HEK293 (cell line): ENCODE data around the gene EXOSC9.

Experiments
- CTCF ChIA-PET: fragments of 350-600 bp; formaldehyde crosslinking; extraction: SDS; loops from one replicate; lab custom pipeline; 2021; ENCODE audit warnings: antibody characterized with exemption; lab: Yijun Ruan, JAX
- POLR2A ChIA-PET: fragments of 300-600 bp; formaldehyde crosslinking; extraction: SDS; loops from one replicate; lab custom pipeline; 2020; ENCODE audit warnings: antibody characterized with exemption, inconsistent platforms; lab: Yijun Ruan, JAX
- H3K27ac ChIP-seq: fragments of 200-500 bp; sonication (Bioruptor generic); 2 replicates; pipeline ENCODE4 v1.5.1; 2014; ENCODE audit warnings: low read depth, low read length, control low read depth, inconsistent platforms; ENCODE audit errors: extremely low read depth
- H3K36me3 ChIP-seq, 2 experiments: fragments of 200-500 bp in 1 of 2; sonication (Bioruptor generic) in 1 of 2; 1 replicate in 1 of 2; 2 replicates in 1 of 2; pipeline ENCODE4 v1.5.1; 2014 to 2017; ENCODE audit warnings: inconsistent platforms in 2 of 2, low read length in 2 of 2; ENCODE audit not compliant: control insufficient read depth in 2 of 2, insufficient read depth in 1 of 2
- H3K4me1 ChIP-seq: fragments of 200-500 bp; sonication (Bioruptor generic); 2 replicates; pipeline ENCODE4 v1.5.1; 2014; ENCODE audit warnings: mild to moderate bottlenecking, low read length, inconsistent platforms; ENCODE audit not compliant: control insufficient read depth, insufficient read depth
- H3K4me3 ChIP-seq: 2 replicates; pipeline ENCODE4 v1.5.1; 2011; ENCODE audit warnings: low read depth, mild to moderate bottlenecking, control low read depth, low read length, moderate library complexity
- H3K9me3 ChIP-seq: fragments of 200-500 bp; sonication (Bioruptor generic); 2 replicates; pipeline ENCODE4 v1.5.1; 2014; ENCODE audit warnings: low read depth, low read length, inconsistent platforms; ENCODE audit not compliant: control insufficient read depth, insufficient read depth
- KLF8 ChIP-seq: fragments of 450-650 bp; formaldehyde crosslinking; IDR thresholded peaks from 2 replicates; pipeline ENCODE4 v1.5.1; 2016; ENCODE audit warnings: missing biosample characterization, missing genetic modification characterization
- MYNN ChIP-seq: fragments of 450-650 bp; formaldehyde crosslinking; IDR thresholded peaks from 2 replicates; pipeline ENCODE4 v1.5.1; 2016; ENCODE audit warnings: missing biosample characterization, missing genetic modification characterization, borderline replicate concordance
- SCRT1 ChIP-seq: fragments of 450-650 bp; formaldehyde crosslinking; IDR thresholded peaks from 2 replicates; pipeline ENCODE4 v1.5.1; 2016; ENCODE audit warnings: missing biosample characterization, missing genetic modification characterization, borderline replicate concordance
- SCRT2 ChIP-seq: fragments of 450-650 bp; formaldehyde crosslinking; IDR thresholded peaks from 2 replicates; pipeline ENCODE4 v1.5.1; 2016; ENCODE audit warnings: missing biosample characterization, missing genetic modification characterization
- TRIM28 ChIP-seq: IDR thresholded peaks from 2 replicates; pipeline ENCODE4 v1.6.1; 2011; ENCODE audit warnings: low read length, control low read depth, borderline replicate concordance
- ZFP3 ChIP-seq: fragments of 450-650 bp; formaldehyde crosslinking; IDR thresholded peaks from 2 replicates; pipeline ENCODE4 v1.5.1; 2016; ENCODE audit warnings: low read depth, missing biosample characterization, missing genetic modification characterization
- ZFP69B ChIP-seq: fragments of 450-650 bp; formaldehyde crosslinking; IDR thresholded peaks from 2 replicates; pipeline ENCODE4 v1.5.1; 2016; ENCODE audit warnings: missing biosample characterization, missing genetic modification characterization
- ZNF138 ChIP-seq: fragments of 450-650 bp; formaldehyde crosslinking; IDR thresholded peaks from 2 replicates; pipeline ENCODE4 v1.5.1; 2016; ENCODE audit warnings: missing biosample characterization, missing genetic modification characterization, borderline replicate concordance
- ZNF211 ChIP-seq: fragments of 450-650 bp; formaldehyde crosslinking; IDR thresholded peaks from 2 replicates; pipeline ENCODE4 v1.5.1; 2016; ENCODE audit warnings: low read depth, missing biosample characterization, missing genetic modification characterization
- ZNF239 ChIP-seq: fragments of 450-650 bp; formaldehyde crosslinking; IDR thresholded peaks from 2 replicates; pipeline ENCODE4 v1.5.1; 2016; ENCODE audit warnings: missing biosample characterization, missing genetic modification characterization
- ZNF416 ChIP-seq: fragments of 450-650 bp; formaldehyde crosslinking; IDR thresholded peaks from 2 replicates; pipeline ENCODE4 v1.5.1; 2016; ENCODE audit warnings: missing biosample characterization, missing genetic modification characterization
- ZNF571 ChIP-seq: fragments of 450-650 bp; formaldehyde crosslinking; IDR thresholded peaks from 2 replicates; pipeline ENCODE4 v1.5.0; 2017; ENCODE audit warnings: missing biosample characterization, missing genetic modification characterization
- ZNF585B ChIP-seq: fragments of 450-650 bp; formaldehyde crosslinking; IDR thresholded peaks from 2 replicates; pipeline ENCODE4 v1.5.1; 2016; ENCODE audit warnings: missing biosample characterization, missing genetic modification characterization
- ZNF596 ChIP-seq: fragments of 450-650 bp; IDR thresholded peaks from 2 replicates; pipeline ENCODE4 v1.5.0; 2018; ENCODE audit warnings: missing biosample characterization, mild to moderate bottlenecking, missing genetic modification characterization, moderate library complexity
- ZNF623 ChIP-seq: fragments of 450-650 bp; formaldehyde crosslinking; IDR thresholded peaks from 2 replicates; pipeline ENCODE4 v1.5.1; 2016; ENCODE audit warnings: missing biosample characterization, missing genetic modification characterization
- ZNF664 ChIP-seq: fragments of 450-650 bp; formaldehyde crosslinking; IDR thresholded peaks from 2 replicates; pipeline ENCODE4 v1.5.1; 2016; ENCODE audit warnings: missing biosample characterization, missing genetic modification characterization
- ZNF843 ChIP-seq: fragments of 450-650 bp; formaldehyde crosslinking; IDR thresholded peaks from 2 replicates; pipeline ENCODE4 v1.5.1; 2016; ENCODE audit warnings: missing biosample characterization, missing genetic modification characterization
- TF ChIP-seq, protein P1 (sequence below): fragments of 450-650 bp; formaldehyde crosslinking; IDR thresholded peaks from 2 replicates; pipeline ENCODE4 v1.5.1; 2016; ENCODE audit warnings: missing biosample characterization, missing genetic modification characterization
- TF ChIP-seq, protein P2 (sequence below): fragments of 450-650 bp; formaldehyde crosslinking; IDR thresholded peaks from 2 replicates; pipeline ENCODE4 v1.5.1; 2016; ENCODE audit warnings: missing biosample characterization, missing genetic modification characterization
- TF ChIP-seq, protein P3 (sequence below): fragments of 450-650 bp; formaldehyde crosslinking; IDR thresholded peaks from 2 replicates; pipeline ENCODE4 v1.5.1; 2017; ENCODE audit warnings: missing biosample characterization, missing genetic modification characterization
- TF ChIP-seq, protein P4 (sequence below): fragments of 450-650 bp; formaldehyde crosslinking; IDR thresholded peaks from 2 replicates; pipeline ENCODE4 v1.5.1; 2016; ENCODE audit warnings: missing biosample characterization, missing genetic modification characterization

EXOSC9 gene

DNA sequence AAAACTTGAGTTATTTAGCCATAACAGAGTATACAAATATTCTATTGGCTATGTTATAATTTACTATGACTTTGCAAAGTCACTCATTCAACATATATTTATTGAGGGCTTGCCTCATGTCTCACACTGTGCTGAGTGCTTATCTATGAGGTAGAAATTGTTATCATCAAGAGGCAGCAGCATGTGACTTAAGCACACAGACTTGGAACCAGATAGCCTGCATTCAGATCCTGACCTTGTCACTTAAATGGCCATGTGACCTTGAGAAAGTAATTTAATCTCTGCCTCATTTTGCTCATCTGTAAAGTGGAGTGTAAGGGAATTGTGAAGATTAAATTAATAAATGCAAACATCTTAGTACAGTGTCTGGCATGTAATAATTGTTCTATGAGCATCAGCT lies 10.1 kb upstream of the EXOSC9 start:
- TF ChIP-seq TRIM28 = no peak
- TF ChIP-seq ZNF664 (tag by site-specific recombination) = peak; percentile 33; the same call in 1 of the 2 replicates
- no peak for TF ChIP-seq SCRT2
- TF ChIP-seq ZNF138 (tag by site-specific recombination) = no peak
- TF ChIP-seq ZNF585B = no peak
- no peaks in the 10 kb centered on the region for H3K9me3 ChIP-seq
- CTCF ChIA-PET = no interaction called here

DNA sequence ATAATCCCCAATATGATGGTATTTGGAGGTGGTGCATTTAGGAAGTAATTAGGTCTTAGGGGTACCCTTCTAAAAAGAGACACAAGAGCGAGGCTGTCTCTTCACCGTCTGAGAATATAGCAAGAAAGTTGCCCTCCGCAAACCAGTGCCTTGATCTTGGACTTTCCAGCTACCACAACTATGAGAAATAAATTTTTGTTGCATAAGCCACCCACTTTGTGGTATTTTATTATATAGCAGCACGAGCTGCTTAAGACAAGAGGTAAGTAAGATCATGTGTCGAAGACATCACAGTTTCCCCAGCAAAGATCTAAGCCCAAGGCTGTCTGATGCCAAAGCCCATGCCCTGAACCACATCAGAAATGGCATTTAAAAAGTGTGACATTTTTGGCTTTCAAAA lies 9.6 kb upstream of the EXOSC9 start:
- POLR2A ChIA-PET = no interaction called here
- CTCF ChIA-PET = no interaction called here
- no peak overlapping the region for H3K27ac ChIP-seq
- no peaks in the 10 kb centered on the region for H3K9me3 ChIP-seq
- no peak overlapping the region for H3K4me3 ChIP-seq
- no peaks in the 10 kb centered on the region for H3K4me1 ChIP-seq
- TF ChIP-seq ZNF211 = no peak
- H3K36me3 ChIP-seq = no peaks in the 10 kb centered on the region

More for the DNA sequence above, 10.1 kb upstream of the EXOSC9 start:
- H3K4me3 ChIP-seq = no peak overlapping the region
- H3K27ac ChIP-seq = no peak overlapping the region
- POLR2A ChIA-PET = no interaction called here
- no peaks in the 10 kb centered on the region for H3K36me3 ChIP-seq
- H3K4me1 ChIP-seq = no peaks in the 10 kb centered on the region

DNA sequence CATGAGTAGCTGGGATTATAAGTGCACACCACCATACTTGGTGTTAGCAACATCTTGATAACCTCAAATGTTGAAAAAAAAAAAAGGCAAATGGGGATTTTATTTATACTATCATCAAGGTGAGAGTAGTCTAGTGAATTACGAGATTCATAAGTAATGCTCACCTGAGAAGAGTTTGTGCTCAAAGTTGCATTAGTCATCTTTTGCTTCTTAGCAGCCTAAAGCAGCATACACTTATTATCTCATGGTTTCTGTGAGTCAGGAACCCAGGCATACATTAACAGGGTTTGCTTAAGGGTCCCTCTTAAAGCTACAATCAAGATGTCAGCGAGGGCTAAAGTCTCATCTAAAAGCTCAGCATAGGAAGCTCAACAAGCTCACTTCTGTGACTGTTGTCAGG lies 8.2 kb upstream of the EXOSC9 start:
- Histone ChIP-seq H3K4me3 (no peak overlapping the region), H3K9me3 (no peaks in the 10 kb centered on the region), H3K27ac (no peak overlapping the region), H3K4me1 (no peaks in the 10 kb centered on the region), H3K36me3 (no peaks in the 10 kb centered on the region)
- no peak for TF ChIP-seq ZNF571 (tag by site-specific recombination)
- no peak for TF ChIP-seq ZNF416
- no peak for TF ChIP-seq ZFP3 (tag by site-specific recombination)
- TF ChIP-seq KLF8 = no peak
- no peak for TF ChIP-seq ZNF239 (tag by site-specific recombination)
- TF ChIP-seq SCRT1 (tag by site-specific recombination) = no peak
- no peak for TF ChIP-seq ZFP69B (tag by site-specific recombination)
- TF ChIP-seq, protein P1, sequence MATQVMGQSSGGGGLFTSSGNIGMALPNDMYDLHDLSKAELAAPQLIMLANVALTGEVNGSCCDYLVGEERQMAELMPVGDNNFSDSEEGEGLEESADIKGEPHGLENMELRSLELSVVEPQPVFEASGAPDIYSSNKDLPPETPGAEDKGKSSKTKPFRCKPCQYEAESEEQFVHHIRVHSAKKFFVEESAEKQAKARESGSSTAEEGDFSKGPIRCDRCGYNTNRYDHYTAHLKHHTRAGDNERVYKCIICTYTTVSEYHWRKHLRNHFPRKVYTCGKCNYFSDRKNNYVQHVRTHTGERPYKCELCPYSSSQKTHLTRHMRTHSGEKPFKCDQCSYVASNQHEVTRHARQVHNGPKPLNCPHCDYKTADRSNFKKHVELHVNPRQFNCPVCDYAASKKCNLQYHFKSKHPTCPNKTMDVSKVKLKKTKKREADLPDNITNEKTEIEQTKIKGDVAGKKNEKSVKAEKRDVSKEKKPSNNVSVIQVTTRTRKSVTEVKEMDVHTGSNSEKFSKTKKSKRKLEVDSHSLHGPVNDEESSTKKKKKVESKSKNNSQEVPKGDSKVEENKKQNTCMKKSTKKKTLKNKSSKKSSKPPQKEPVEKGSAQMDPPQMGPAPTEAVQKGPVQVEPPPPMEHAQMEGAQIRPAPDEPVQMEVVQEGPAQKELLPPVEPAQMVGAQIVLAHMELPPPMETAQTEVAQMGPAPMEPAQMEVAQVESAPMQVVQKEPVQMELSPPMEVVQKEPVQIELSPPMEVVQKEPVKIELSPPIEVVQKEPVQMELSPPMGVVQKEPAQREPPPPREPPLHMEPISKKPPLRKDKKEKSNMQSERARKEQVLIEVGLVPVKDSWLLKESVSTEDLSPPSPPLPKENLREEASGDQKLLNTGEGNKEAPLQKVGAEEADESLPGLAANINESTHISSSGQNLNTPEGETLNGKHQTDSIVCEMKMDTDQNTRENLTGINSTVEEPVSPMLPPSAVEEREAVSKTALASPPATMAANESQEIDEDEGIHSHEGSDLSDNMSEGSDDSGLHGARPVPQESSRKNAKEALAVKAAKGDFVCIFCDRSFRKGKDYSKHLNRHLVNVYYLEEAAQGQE (tag by site-specific recombination) = no peak
- CTCF ChIA-PET = no interaction called here
- POLR2A ChIA-PET = no interaction called here

DNA sequence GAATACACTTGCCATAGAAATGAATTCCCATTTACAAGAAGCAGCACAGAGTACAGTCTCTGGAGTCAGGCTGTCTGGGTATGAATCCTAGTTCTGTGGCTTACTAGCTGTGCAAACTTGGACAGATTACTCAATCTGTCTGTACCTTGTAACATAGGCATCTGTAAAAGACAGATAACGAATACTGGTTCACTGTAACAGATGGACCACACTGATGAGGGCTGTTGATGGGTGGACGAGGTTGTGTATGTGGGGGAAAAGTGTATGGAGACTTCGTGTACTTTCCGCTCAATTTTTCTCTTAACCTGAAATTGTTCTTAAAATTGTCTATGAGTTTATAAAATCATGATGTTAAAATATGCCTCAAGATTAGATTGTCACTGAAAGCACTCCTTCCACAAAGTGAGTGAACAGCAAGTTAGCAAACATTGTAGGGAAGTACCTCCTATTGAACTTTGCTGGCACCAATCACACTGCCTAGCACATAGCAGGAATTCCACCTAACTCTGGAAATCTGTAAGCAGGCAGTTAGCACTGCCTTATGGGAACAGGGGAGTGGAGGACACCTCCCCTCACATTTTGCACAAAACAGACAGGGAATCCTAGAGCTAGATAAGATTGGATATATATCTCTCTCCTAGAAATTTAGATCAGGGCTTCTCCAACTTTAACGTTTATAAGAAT lies 6.5 kb upstream of the EXOSC9 start:
- POLR2A ChIA-PET = no interaction called here
- TF ChIP-seq, protein P2, sequence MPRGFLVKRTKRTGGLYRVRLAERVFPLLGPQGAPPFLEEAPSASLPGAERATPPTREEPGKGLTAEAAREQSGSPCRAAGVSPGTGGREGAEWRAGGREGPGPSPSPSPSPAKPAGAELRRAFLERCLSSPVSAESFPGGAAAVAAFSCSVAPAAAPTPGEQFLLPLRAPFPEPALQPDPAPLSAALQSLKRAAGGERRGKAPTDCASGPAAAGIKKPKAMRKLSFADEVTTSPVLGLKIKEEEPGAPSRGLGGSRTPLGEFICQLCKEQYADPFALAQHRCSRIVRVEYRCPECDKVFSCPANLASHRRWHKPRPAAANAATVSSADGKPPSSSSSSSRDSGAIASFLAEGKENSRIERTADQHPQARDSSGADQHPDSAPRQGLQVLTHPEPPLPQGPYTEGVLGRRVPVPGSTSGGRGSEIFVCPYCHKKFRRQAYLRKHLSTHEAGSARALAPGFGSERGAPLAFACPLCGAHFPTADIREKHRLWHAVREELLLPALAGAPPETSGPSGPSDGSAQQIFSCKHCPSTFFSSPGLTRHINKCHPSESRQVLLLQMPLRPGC (tag by site-specific recombination) = no peak
- TF ChIP-seq ZNF843 (tag by site-specific recombination) = no peak
- TF ChIP-seq ZNF596 (tag by site-specific recombination) = no peak
- TF ChIP-seq ZNF623 (tag by site-specific recombination) = no peak
- TF ChIP-seq, protein P3, sequence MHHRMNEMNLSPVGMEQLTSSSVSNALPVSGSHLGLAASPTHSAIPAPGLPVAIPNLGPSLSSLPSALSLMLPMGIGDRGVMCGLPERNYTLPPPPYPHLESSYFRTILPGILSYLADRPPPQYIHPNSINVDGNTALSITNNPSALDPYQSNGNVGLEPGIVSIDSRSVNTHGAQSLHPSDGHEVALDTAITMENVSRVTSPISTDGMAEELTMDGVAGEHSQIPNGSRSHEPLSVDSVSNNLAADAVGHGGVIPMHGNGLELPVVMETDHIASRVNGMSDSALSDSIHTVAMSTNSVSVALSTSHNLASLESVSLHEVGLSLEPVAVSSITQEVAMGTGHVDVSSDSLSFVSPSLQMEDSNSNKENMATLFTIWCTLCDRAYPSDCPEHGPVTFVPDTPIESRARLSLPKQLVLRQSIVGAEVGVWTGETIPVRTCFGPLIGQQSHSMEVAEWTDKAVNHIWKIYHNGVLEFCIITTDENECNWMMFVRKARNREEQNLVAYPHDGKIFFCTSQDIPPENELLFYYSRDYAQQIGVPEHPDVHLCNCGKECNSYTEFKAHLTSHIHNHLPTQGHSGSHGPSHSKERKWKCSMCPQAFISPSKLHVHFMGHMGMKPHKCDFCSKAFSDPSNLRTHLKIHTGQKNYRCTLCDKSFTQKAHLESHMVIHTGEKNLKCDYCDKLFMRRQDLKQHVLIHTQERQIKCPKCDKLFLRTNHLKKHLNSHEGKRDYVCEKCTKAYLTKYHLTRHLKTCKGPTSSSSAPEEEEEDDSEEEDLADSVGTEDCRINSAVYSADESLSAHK = no peak
- TF ChIP-seq MYNN = no peak
- TF ChIP-seq, protein P4, sequence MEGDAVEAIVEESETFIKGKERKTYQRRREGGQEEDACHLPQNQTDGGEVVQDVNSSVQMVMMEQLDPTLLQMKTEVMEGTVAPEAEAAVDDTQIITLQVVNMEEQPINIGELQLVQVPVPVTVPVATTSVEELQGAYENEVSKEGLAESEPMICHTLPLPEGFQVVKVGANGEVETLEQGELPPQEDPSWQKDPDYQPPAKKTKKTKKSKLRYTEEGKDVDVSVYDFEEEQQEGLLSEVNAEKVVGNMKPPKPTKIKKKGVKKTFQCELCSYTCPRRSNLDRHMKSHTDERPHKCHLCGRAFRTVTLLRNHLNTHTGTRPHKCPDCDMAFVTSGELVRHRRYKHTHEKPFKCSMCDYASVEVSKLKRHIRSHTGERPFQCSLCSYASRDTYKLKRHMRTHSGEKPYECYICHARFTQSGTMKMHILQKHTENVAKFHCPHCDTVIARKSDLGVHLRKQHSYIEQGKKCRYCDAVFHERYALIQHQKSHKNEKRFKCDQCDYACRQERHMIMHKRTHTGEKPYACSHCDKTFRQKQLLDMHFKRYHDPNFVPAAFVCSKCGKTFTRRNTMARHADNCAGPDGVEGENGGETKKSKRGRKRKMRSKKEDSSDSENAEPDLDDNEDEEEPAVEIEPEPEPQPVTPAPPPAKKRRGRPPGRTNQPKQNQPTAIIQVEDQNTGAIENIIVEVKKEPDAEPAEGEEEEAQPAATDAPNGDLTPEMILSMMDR (tag by site-specific recombination) = no peak

More for the DNA sequence above, 6.5 kb upstream of the EXOSC9 start:
- H3K27ac ChIP-seq = no peak overlapping the region
- CTCF ChIA-PET = no interaction called here
- no peaks in the 10 kb centered on the region for H3K9me3 ChIP-seq
- no peak overlapping the region for H3K4me3 ChIP-seq
- no peaks in the 10 kb centered on the region for H3K4me1 ChIP-seq
- no peaks in the 10 kb centered on the region for H3K36me3 ChIP-seq
